Measurements from ENCODE around the gene PXYLP1. TPM values are rescaled to one million over a fixed set of nuclear protein-coding genes. Genes with fewer than 3 reads are reported as not detected.

PXYLP1 gene
- total RNA-seq, 1 experiment from 2014 or later = 6.2 TPM

- H3K4me3 ChIP-seq (ENCODE audit: low read length) = no peak overlapping the region
- H3K27ac ChIP-seq (ENCODE audit: low read length) = no peak overlapping the region
- H4K20me1 ChIP-seq (ENCODE audit: low read length) = no peaks in the 10 kb centered on the region
- H3K4me1 ChIP-seq (ENCODE audit: insufficient read depth, low read length) = no peaks in the 10 kb centered on the region
- H2AFZ ChIP-seq (ENCODE audit: low read length) = no peak overlapping the region
- no peaks in the 10 kb centered on the region for H3K9me3 ChIP-seq (ENCODE audit: low read length)
- no peaks in the 10 kb centered on the region for H3K9me2 ChIP-seq (replicated peaks; ENCODE audit: low read length)
- H3K27me3 ChIP-seq (ENCODE audit: low read length) = no peaks in the 10 kb centered on the region
- H3K4me2 ChIP-seq (ENCODE audit: low read length) = no peak overlapping the region
- DNase-seq (no peak), ATAC-seq (no peak)
- no peaks in the 10 kb centered on the region for H3K36me3 ChIP-seq (ENCODE audit: low read depth, low read length)
- intact Hi-C loops (cut with micrococcal nuclease) = no loop called here
- TF ChIP-seq EZH2 (IDR thresholded peaks at IDR 0.05; ENCODE audit: low read length, unreplicated experiment) (no peak), EZH2phosphoT487 (IDR thresholded peaks at IDR 0.05; ENCODE audit: borderline replicate concordance, low read length) (no peak)
- TF ChIP-seq, protein P1, sequence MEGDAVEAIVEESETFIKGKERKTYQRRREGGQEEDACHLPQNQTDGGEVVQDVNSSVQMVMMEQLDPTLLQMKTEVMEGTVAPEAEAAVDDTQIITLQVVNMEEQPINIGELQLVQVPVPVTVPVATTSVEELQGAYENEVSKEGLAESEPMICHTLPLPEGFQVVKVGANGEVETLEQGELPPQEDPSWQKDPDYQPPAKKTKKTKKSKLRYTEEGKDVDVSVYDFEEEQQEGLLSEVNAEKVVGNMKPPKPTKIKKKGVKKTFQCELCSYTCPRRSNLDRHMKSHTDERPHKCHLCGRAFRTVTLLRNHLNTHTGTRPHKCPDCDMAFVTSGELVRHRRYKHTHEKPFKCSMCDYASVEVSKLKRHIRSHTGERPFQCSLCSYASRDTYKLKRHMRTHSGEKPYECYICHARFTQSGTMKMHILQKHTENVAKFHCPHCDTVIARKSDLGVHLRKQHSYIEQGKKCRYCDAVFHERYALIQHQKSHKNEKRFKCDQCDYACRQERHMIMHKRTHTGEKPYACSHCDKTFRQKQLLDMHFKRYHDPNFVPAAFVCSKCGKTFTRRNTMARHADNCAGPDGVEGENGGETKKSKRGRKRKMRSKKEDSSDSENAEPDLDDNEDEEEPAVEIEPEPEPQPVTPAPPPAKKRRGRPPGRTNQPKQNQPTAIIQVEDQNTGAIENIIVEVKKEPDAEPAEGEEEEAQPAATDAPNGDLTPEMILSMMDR (conservative IDR thresholded peaks at IDR 0.05; ENCODE audit: low read depth, low read length) = no peak
- H3K79me2 ChIP-seq (ENCODE audit: low read length) = no peaks in the 10 kb centered on the region
- POLR2A ChIA-PET (ENCODE audit: unreplicated experiment) = no interaction called here
- no peaks in the 10 kb centered on the region for H3F3A ChIP-seq (ENCODE audit: low read length, unreplicated experiment)
- H3K9ac ChIP-seq (ENCODE audit: low read length) = no peak overlapping the region
- CTCF ChIA-PET = no interaction called here
- BruUV-seq (replicated peaks) = no TSS peak
Measured at GRCh38 chr3:141217389-141217788, 14.2 kb upstream of the PXYLP1 start.

GRCh38 chr3:141218162-141218835 lies 13.3 kb upstream of the PXYLP1 start:
- CTCF ChIA-PET = no interaction called here
- no peak for DNase-seq
- Histone ChIP-seq H3K27ac (ENCODE audit: low read length) (no peak overlapping the region), H3K4me3 (ENCODE audit: low read length) (no peak overlapping the region), H3K9me2 (replicated peaks; ENCODE audit: low read length) (no peaks in the 10 kb centered on the region), H3K4me2 (ENCODE audit: low read length) (no peak overlapping the region), H3K79me2 (ENCODE audit: low read length) (no peaks in the 10 kb centered on the region), H3F3A (ENCODE audit: low read length, unreplicated experiment) (no peaks in the 10 kb centered on the region), H3K9ac (ENCODE audit: low read length) (no peak overlapping the region), H3K36me3 (ENCODE audit: low read depth, low read length) (no peaks in the 10 kb centered on the region), H2AFZ (ENCODE audit: low read length) (no peak overlapping the region), H4K20me1 (ENCODE audit: low read length) (no peaks in the 10 kb centered on the region), H3K9me3 (ENCODE audit: low read length) (no peaks in the 10 kb centered on the region), H3K27me3 (ENCODE audit: low read length) (no peaks in the 10 kb centered on the region), H3K4me1 (ENCODE audit: insufficient read depth, low read length) (no peaks in the 10 kb centered on the region)
- POLR2A ChIA-PET (ENCODE audit: unreplicated experiment) = no interaction called here
- BruUV-seq (replicated peaks) = no TSS peak
- ATAC-seq = no peak
- intact Hi-C loops (cut with micrococcal nuclease) = no loop called here
- TF ChIP-seq EZH2phosphoT487 (IDR thresholded peaks at IDR 0.05; ENCODE audit: borderline replicate concordance, low read length) (no peak), EZH2 (IDR thresholded peaks at IDR 0.05; ENCODE audit: low read length, unreplicated experiment) (no peak)
- TF ChIP-seq, protein P1 (conservative IDR thresholded peaks at IDR 0.05; ENCODE audit: low read depth, low read length) = no peak

DNA sequence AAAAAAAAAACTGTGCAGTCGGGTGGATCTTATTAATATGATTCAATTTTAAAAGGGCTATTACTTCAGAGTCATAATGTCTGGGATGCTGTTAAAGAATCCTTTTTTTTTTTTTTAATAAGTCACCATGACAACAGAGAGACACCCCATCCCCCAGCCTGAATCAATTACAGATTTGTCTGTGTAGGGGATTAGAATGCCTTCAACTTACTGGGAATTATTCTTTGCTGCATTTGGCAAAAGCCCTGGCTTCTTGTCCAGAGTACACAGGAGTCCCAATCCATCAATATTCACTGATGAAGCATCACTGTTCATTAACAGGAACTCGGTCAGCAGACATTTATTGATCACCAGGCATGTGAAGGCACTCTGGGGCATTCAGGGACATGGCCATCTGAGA lies 12.7 kb upstream of the PXYLP1 start:
- ATAC-seq (no peak), DNase-seq (no peak)
- no peaks in the 10 kb centered on the region for H3K4me1 ChIP-seq (ENCODE audit: insufficient read depth, low read length)
- TF ChIP-seq EZH2phosphoT487 (IDR thresholded peaks at IDR 0.05; ENCODE audit: borderline replicate concordance, low read length) (no peak), EZH2 (IDR thresholded peaks at IDR 0.05; ENCODE audit: low read length, unreplicated experiment) (no peak)
- TF ChIP-seq, protein P1 (conservative IDR thresholded peaks at IDR 0.05; ENCODE audit: low read depth, low read length) = no peak
- no peaks in the 10 kb centered on the region for H3K9me2 ChIP-seq (replicated peaks; ENCODE audit: low read length)
- H3K9me3 ChIP-seq (ENCODE audit: low read length) = no peaks in the 10 kb centered on the region
- H3K9ac ChIP-seq (ENCODE audit: low read length) = no peak overlapping the region
- no peak overlapping the region for H3K4me3 ChIP-seq (ENCODE audit: low read length)
- no peak overlapping the region for H3K4me2 ChIP-seq (ENCODE audit: low read length)
- POLR2A ChIA-PET (ENCODE audit: unreplicated experiment) = no interaction called here
- no peak overlapping the region for H2AFZ ChIP-seq (ENCODE audit: low read length)
- no peaks in the 10 kb centered on the region for H4K20me1 ChIP-seq (ENCODE audit: low read length)
- BruUV-seq (replicated peaks) = no TSS peak
- no peaks in the 10 kb centered on the region for H3K27me3 ChIP-seq (ENCODE audit: low read length)
- H3K79me2 ChIP-seq (ENCODE audit: low read length) = no peaks in the 10 kb centered on the region
- CTCF ChIA-PET = no interaction called here
- no peaks in the 10 kb centered on the region for H3K36me3 ChIP-seq (ENCODE audit: low read depth, low read length)
- intact Hi-C loops (cut with micrococcal nuclease) = no loop called here
- H3F3A ChIP-seq (ENCODE audit: low read length, unreplicated experiment) = no peaks in the 10 kb centered on the region
- no peak overlapping the region for H3K27ac ChIP-seq (ENCODE audit: low read length)
